A673 (cell line): ENCODE results near the gene NCAPG.

ENCODE experiments used
- CTCF ChIP-seq: fragments of 300-800, 200-600 bp; sonication (generic); conservative IDR thresholded peaks from 2 replicates; pipeline ENCODE4 v1.5.1; 2017; ENCODE audit warnings: low read depth, mild to moderate bottlenecking, antibody characterized with exemption, low read length, moderate library complexity, mixed read lengths
- EZH2 ChIP-seq: fragments of 200-600 bp; sonication (generic); IDR thresholded peaks from 2 replicates; pipeline ENCODE4 v1.6.1; 2017; ENCODE audit warnings: borderline replicate concordance, low read depth, mild to moderate bottlenecking, mixed read lengths, antibody characterized with exemption, low read length; ENCODE audit not compliant: poor library complexity, severe bottlenecking

- TF ChIP-seq CTCF (no peak), EZH2 (no peak)
These were observed 58.5 kb downstream of the NCAPG start for GRCh38 chr4:17869327-17869726.
